ENCODE results near the gene NKD2.

NKD2 gene

DNA sequence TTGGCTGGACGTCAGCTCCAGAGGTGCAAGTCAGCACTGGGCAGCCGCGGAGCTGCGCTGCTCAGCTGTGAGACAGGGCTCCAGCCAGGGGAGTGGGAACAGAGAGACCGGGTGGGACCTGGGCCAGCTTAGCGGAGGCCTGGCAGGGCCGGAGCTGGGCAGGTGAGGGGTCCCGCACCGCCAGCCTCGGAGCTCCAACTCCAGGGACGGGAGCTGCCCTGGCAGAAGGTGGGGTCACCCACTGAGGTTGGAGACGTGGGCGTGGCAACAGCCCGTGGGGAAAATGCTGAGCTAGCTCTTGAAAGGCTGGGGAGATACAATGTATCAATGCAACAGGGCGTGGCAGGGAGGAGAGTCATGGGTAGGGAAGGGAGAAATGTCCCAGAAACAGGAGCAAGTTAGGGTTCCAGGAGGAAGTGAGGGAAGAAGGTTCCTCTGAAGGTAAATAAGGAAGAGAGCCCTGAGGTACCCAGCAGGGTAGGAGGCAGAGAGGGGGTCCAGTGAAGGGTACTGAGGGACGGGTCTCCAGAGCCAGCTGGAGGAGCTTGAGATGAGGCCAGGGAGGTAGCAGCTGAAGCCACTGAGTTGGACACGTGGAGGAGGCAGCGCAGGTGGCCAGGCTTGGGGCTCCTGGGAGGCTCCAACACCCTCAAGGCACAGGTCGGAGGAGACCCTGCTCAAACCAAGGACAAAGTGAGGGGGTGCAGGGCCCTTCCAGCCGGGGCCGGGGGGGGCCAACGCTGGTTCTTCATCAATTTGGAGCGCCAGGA lies 736 bp upstream of the NKD2 start:
- Histone ChIP-seq H3K9me3 (ENCODE audit: insufficient read depth, low read depth, low read length) (no peaks in the 10 kb centered on the region), H3K27me3 (ENCODE audit: insufficient read depth, low read length, poor library complexity, severe bottlenecking) (no peaks in the 10 kb centered on the region), H3K9ac (ENCODE audit: low read depth, low read length, poor library complexity, severe bottlenecking) (peak overlapping the region; percentile 25), H2AFZ (ENCODE audit: low read length) (no peak overlapping the region), H3K4me2 (ENCODE audit: low read depth, low read length, poor library complexity, severe bottlenecking) (peak overlapping the region; percentile 64), H3K9me2 (replicated peaks; ENCODE audit: low read depth, low read length) (no peaks in the 10 kb centered on the region), H3K79me2 (ENCODE audit: insufficient read depth, low read length) (peaks cover 39% of the 10 kb centered on the region), H3F3A (ENCODE audit: low read depth) (0 out of 2 replicates have a peak, but pooled peaks cover 3% of the 10 kb centered on the region), H3K4me1 (ENCODE audit: insufficient read depth, low read length, poor library complexity, severe bottlenecking) (peaks cover 56% of the 10 kb centered on the region), H4K20me1 (ENCODE audit: insufficient read depth, low read length, poor library complexity, severe bottlenecking) (peaks cover 21% of the 10 kb centered on the region), H3K36me3 (ENCODE audit: insufficient read depth, low read length) (no peaks in the 10 kb centered on the region), H3K4me3 (ENCODE audit: low read length, poor library complexity, severe bottlenecking) (peak overlapping the region; percentile 72)
- TF ChIP-seq EZH2phosphoT487 (IDR thresholded peaks at IDR 0.05; ENCODE audit: borderline replicate concordance) = no peak
- TF ChIP-seq, protein P1, sequence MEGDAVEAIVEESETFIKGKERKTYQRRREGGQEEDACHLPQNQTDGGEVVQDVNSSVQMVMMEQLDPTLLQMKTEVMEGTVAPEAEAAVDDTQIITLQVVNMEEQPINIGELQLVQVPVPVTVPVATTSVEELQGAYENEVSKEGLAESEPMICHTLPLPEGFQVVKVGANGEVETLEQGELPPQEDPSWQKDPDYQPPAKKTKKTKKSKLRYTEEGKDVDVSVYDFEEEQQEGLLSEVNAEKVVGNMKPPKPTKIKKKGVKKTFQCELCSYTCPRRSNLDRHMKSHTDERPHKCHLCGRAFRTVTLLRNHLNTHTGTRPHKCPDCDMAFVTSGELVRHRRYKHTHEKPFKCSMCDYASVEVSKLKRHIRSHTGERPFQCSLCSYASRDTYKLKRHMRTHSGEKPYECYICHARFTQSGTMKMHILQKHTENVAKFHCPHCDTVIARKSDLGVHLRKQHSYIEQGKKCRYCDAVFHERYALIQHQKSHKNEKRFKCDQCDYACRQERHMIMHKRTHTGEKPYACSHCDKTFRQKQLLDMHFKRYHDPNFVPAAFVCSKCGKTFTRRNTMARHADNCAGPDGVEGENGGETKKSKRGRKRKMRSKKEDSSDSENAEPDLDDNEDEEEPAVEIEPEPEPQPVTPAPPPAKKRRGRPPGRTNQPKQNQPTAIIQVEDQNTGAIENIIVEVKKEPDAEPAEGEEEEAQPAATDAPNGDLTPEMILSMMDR (conservative IDR thresholded peaks at IDR 0.05; ENCODE audit: low read length) = no peak

- Histone ChIP-seq H3K9me2 (replicated peaks; ENCODE audit: low read depth, low read length) (no peaks in the 10 kb centered on the region), H3K36me3 (ENCODE audit: insufficient read depth, low read length) (no peaks in the 10 kb centered on the region), H3F3A (ENCODE audit: low read depth) (no peaks in the 10 kb centered on the region), H3K27me3 (ENCODE audit: insufficient read depth, low read length, poor library complexity, severe bottlenecking) (no peaks in the 10 kb centered on the region), H4K20me1 (ENCODE audit: insufficient read depth, low read length, poor library complexity, severe bottlenecking) (peaks cover 30% of the 10 kb centered on the region), H3K9ac (ENCODE audit: low read depth, low read length, poor library complexity, severe bottlenecking) (peak overlapping the region; percentile 68), H3K9me3 (ENCODE audit: insufficient read depth, low read depth, low read length) (no peaks in the 10 kb centered on the region), H3K79me2 (ENCODE audit: insufficient read depth, low read length) (peaks cover 54% of the 10 kb centered on the region), H3K4me3 (ENCODE audit: low read length, poor library complexity, severe bottlenecking) (peak overlapping the region; percentile 72), H3K4me2 (ENCODE audit: low read depth, low read length, poor library complexity, severe bottlenecking) (peak overlapping the region; percentile 84), H3K4me1 (ENCODE audit: insufficient read depth, low read length, poor library complexity, severe bottlenecking) (peaks cover 40% of the 10 kb centered on the region), H2AFZ (ENCODE audit: low read length) (no peak overlapping the region)
- TF ChIP-seq EZH2phosphoT487 (IDR thresholded peaks at IDR 0.05; ENCODE audit: borderline replicate concordance) = no peak
These were observed 968 bp downstream of the NKD2 start for GRCh38 chr5:1009359-1010180.

DNA sequence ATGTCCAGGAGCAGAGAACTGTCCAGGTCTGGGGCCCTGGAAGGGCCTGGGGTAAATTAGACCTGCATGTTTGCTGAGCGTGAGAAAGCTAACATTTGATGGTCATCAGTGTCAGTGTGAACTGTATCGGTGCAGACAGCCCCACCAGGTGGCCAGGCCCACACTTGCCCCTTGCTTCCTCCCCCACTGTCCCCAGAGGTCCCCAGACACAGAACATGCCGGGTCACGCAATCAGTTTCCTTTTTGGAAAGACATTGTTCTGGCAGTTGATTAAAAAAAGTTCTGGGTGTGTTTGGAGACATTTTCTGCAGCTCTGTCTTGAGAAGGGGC lies 1.5 kb downstream of the NKD2 start:
- Histone ChIP-seq H3K27me3 (ENCODE audit: insufficient read depth, low read length, poor library complexity, severe bottlenecking) (no peaks in the 10 kb centered on the region), H2AFZ (ENCODE audit: low read length) (no peak overlapping the region), H3K4me1 (ENCODE audit: insufficient read depth, low read length, poor library complexity, severe bottlenecking) (peaks cover 38% of the 10 kb centered on the region), H3K79me2 (ENCODE audit: insufficient read depth, low read length) (peaks cover 54% of the 10 kb centered on the region), H3K4me2 (ENCODE audit: low read depth, low read length, poor library complexity, severe bottlenecking) (peak overlapping the region; percentile 84), H3K9me3 (ENCODE audit: insufficient read depth, low read depth, low read length) (no peaks in the 10 kb centered on the region), H3K9ac (ENCODE audit: low read depth, low read length, poor library complexity, severe bottlenecking) (peak overlapping the region; percentile 68), H3K9me2 (replicated peaks; ENCODE audit: low read depth, low read length) (no peaks in the 10 kb centered on the region), H3K4me3 (ENCODE audit: low read length, poor library complexity, severe bottlenecking) (peak overlapping the region; percentile 72), H4K20me1 (ENCODE audit: insufficient read depth, low read length, poor library complexity, severe bottlenecking) (peaks cover 30% of the 10 kb centered on the region), H3K36me3 (ENCODE audit: insufficient read depth, low read length) (no peaks in the 10 kb centered on the region; the same call in 1 of the 2 replicates), H3F3A (ENCODE audit: low read depth) (no peaks in the 10 kb centered on the region)
- TF ChIP-seq, protein P1 (conservative IDR thresholded peaks at IDR 0.05; ENCODE audit: low read length) = peak; percentile 77
- no peak for TF ChIP-seq EZH2phosphoT487 (IDR thresholded peaks at IDR 0.05; ENCODE audit: borderline replicate concordance)
